Activated CD4-positive, alpha-beta T cell treated with anti-CD3 and anti-CD28 coated beads, Interleukin-2, amount 10 ng/mL, durations not matched to agents 7 days and 5 days (primary cell): ENCODE data around the gene GNGT2. TPM values are rescaled to one million over a fixed set of nuclear protein-coding genes. Genes with fewer than 3 reads are reported as not detected.
A peak's percentile ranks its signal among the peaks of the same experiment; 100 is the strongest.

Experiments used
- CTCF ChIA-PET: fragments of 350-600 bp; sonication (Branson Sonifier 250); formaldehyde crosslinking; loops from one replicate; lab custom pipeline; 2021; ENCODE audit warnings: antibody characterized with exemption; lab: Charles Lee
- POLR2A ChIA-PET: fragments of 350-600 bp; sonication (Branson Sonifier 250); formaldehyde crosslinking; loops from one replicate; lab custom pipeline; 2021; ENCODE audit warnings: antibody characterized with exemption; lab: Charles Lee
- DNase-seq: peaks from one replicate; pipeline ENCODE4 v3.0.0-alpha.2; 2020
- H3K27ac Mint-ChIP-seq: one replicate; pipeline ENCODE4 v1.8.0; 2021; ENCODE audit warnings: mild to moderate bottlenecking, moderate library complexity, mixed read lengths
- H3K27me3 Mint-ChIP-seq: one replicate; pipeline ENCODE4 v1.8.0; 2021; ENCODE audit warnings: mixed read lengths
- H3K36me3 Mint-ChIP-seq: one replicate; pipeline ENCODE4 v1.8.0; 2021; ENCODE audit warnings: low read depth, mixed read lengths
- H3K4me1 Mint-ChIP-seq: one replicate; pipeline ENCODE4 v1.8.0; 2021; ENCODE audit warnings: mixed read lengths
- H3K4me3 Mint-ChIP-seq: one replicate; pipeline ENCODE4 v1.8.0; 2021; ENCODE audit warnings: mild to moderate bottlenecking, moderate library complexity, mixed read lengths
- H3K9me3 Mint-ChIP-seq: one replicate; pipeline ENCODE4 v1.8.0; 2021; ENCODE audit warnings: mixed read lengths
- total RNA-seq, 2 experiments: library from RNA; stranded (reverse); gene quantifications; one replicate each; pipeline ENCODE4 v1.2.3, GENCODE V29; 2021

The GNGT2 gene
- total RNA-seq, 2 experiments from 2014 or later = 15.0 to 15.9 TPM

GRCh38 chr17:49226771-49227435 is 16.5 kb upstream of the GNGT2 start:
- H3K4me3 Mint-ChIP-seq = no peak overlapping the region
- POLR2A ChIA-PET = interaction anchor here (0.8 kb wide), 1 partner anchor 35 kb away, joined by 3 read pairs; no protein-coding TSS in a partner anchor
- H3K27me3 Mint-ChIP-seq = peaks cover 27% of the 10 kb centered on the region
- H3K4me1 Mint-ChIP-seq = peaks cover 40% of the 10 kb centered on the region
- H3K9me3 Mint-ChIP-seq = no peaks in the 10 kb centered on the region
- H3K27ac Mint-ChIP-seq = peak overlapping the region; percentile 9
- CTCF ChIA-PET = interaction anchor here (1.0 to 2.5 kb wide), 12 partner anchors 9 to 189 kb away, joined by 3 to 13 read pairs (median 4); partner anchors contain the start of genes ABI3 and GNGT2
- no peak for DNase-seq
- peaks cover 21% of the 10 kb centered on the region for H3K36me3 Mint-ChIP-seq

DNA sequence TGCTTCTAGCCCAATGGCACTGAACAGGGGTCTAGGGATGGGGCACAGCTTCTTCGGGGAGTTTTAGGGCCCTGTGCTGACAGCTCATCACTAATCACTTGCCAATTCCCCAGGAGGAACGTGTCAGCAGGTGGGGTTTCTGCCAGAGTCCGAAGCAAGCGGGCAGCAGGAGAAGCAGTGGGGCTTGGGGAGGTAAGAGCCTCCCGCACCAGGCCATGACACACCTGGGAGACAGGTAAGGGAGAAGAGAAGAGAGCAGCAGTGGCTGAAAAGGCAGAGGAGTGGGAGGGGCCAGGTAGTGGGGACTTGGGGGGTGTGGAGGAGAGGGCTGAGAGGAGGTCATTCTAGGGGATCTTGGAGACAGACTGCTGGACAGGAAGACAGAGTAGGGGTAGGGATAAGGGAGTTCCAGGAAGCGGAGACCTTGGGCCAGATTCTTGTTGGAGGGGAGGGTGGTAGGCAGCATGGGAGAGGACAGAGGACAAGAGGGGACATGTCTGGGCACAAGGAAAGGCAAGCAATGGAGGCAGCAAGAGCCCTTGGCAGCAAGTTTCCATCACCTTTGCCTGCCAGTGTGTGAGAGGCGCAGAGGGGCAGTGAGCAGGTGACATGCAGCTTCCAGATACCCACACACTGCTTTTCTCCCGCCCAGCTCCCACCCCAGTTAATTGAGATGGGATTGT is 15.3 kb upstream of the GNGT2 start:
- Mint-ChIP-seq H3K4me3 (peak overlapping the region; percentile 22), H3K27me3 (peaks cover 19% of the 10 kb centered on the region), H3K9me3 (no peaks in the 10 kb centered on the region), H3K27ac (peak overlapping the region; percentile 58), H3K36me3 (peaks cover 26% of the 10 kb centered on the region), H3K4me1 (peaks cover 38% of the 10 kb centered on the region)
- ChIA-PET POLR2A (interaction anchor here (0.8 kb wide), 1 partner anchor 34 kb away, joined by 3 read pairs; no protein-coding TSS in a partner anchor), CTCF (interaction anchor here (0.6 to 2.5 kb wide), 10 partner anchors 10 to 45 kb away, joined by 3 to 13 read pairs (median 4); no protein-coding TSS in a partner anchor)
- DNase-seq = no peak

DNA sequence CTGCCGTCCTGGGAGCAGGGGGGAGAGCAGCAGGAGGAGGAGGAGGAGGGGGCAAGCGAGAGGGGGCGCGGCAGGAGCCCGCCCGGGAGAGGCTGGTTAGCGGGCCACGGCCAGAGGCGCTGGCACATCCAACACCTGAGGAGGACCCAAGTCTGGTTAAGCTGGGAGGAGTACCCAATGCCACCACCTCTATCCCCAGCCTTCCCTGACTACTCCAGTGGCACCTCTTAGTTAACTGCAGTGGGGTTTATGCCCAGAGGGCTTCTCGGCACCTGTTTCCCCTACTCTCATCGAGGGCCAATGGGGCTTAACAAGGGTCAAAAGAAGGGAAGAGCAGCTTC is 14.6 kb upstream of the GNGT2 start:
- DNase-seq = no peak
- H3K27ac Mint-ChIP-seq = no peak overlapping the region

GRCh38 chr17:49224198-49224996 is 14.0 kb upstream of the GNGT2 start:
- ChIA-PET CTCF (interaction anchor here (0.6 to 2.2 kb wide), 5 partner anchors 15 to 141 kb away, joined by 3 to 9 read pairs (median 5); no protein-coding TSS in a partner anchor), POLR2A (no interaction called here)
- H3K27me3 Mint-ChIP-seq = peaks cover 9% of the 10 kb centered on the region
- H3K4me3 Mint-ChIP-seq = peak overlapping the region; percentile 20
- peaks cover 33% of the 10 kb centered on the region for H3K36me3 Mint-ChIP-seq
- no peak overlapping the region for H3K27ac Mint-ChIP-seq
- peaks cover 43% of the 10 kb centered on the region for H3K4me1 Mint-ChIP-seq
- DNase-seq = peak; percentile 61
- H3K9me3 Mint-ChIP-seq = no peaks in the 10 kb centered on the region

More for the DNA sequence above, 14.6 kb upstream of the GNGT2 start:
- ChIA-PET POLR2A (no interaction called here), CTCF (interaction anchor here (1.2 to 2.2 kb wide), 4 partner anchors 20 to 35 kb away, joined by 3 to 9 read pairs (median 5); no protein-coding TSS in a partner anchor)
- H3K4me3 Mint-ChIP-seq = peak overlapping the region; percentile 20
- peaks cover 15% of the 10 kb centered on the region for H3K27me3 Mint-ChIP-seq
- H3K9me3 Mint-ChIP-seq = no peaks in the 10 kb centered on the region
- peaks cover 41% of the 10 kb centered on the region for H3K4me1 Mint-ChIP-seq
- H3K36me3 Mint-ChIP-seq = peaks cover 30% of the 10 kb centered on the region

DNA sequence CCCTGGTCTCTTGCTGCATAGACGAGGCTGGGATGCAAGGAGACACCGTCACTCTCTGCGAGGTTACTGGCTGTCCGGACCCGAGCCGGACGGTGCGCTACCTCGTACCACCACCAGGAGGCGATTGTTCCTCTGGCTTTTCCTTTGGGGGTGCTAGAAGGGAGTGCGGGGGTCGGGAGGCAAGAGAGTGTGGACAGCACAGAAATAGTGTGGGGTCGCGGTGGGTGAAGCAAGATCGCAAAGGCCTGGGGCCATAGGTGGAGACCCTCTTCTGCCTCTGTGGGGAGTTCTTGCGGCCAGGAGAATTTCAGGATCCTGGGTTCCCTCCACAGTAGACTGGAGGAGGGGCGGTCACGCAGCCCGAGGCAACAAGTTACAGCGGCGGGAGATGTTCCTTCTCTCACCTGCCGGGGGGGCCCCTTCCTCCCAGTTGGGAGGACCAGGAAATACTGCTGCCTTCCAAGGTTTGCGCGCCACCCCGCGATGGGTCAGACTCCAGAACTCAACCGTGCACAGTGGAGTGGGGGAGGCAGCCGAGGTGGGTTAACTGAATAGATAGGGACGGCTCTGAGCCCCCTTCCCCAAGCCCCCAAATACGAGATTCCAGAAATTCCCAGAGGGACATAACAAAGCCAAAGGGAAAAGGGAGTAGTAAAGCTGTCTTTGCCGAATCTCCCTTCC is 13.3 kb upstream of the GNGT2 start:
- Mint-ChIP-seq H3K4me3 (peak overlapping the region; percentile 55), H3K4me1 (peaks cover 50% of the 10 kb centered on the region), H3K36me3 (peaks cover 39% of the 10 kb centered on the region), H3K9me3 (no peaks in the 10 kb centered on the region), H3K27me3 (peaks cover 3% of the 10 kb centered on the region), H3K27ac (no peak overlapping the region)
- ChIA-PET POLR2A (no interaction called here), CTCF (interaction anchor here (0.6 to 2.2 kb wide), 5 partner anchors 15 to 141 kb away, joined by 3 to 9 read pairs (median 5); no protein-coding TSS in a partner anchor)
- DNase-seq = peak; percentile 63

- Mint-ChIP-seq H3K27me3 (peaks cover 3% of the 10 kb centered on the region), H3K36me3 (peaks cover 42% of the 10 kb centered on the region), H3K9me3 (no peaks in the 10 kb centered on the region), H3K27ac (no peak overlapping the region), H3K4me3 (peak overlapping the region; percentile 55), H3K4me1 (peaks cover 54% of the 10 kb centered on the region)
- POLR2A ChIA-PET = no interaction called here
- CTCF ChIA-PET = interaction anchor here (1.0 to 2.7 kb wide), 3 partner anchors 12 to 135 kb away, joined by 3 to 7 read pairs (median 3); partner anchors contain the start of genes ABI3 and GNGT2
- no peak for DNase-seq
Measured at GRCh38 chr17:49223168-49223516, 12.8 kb upstream of the GNGT2 start.

DNA sequence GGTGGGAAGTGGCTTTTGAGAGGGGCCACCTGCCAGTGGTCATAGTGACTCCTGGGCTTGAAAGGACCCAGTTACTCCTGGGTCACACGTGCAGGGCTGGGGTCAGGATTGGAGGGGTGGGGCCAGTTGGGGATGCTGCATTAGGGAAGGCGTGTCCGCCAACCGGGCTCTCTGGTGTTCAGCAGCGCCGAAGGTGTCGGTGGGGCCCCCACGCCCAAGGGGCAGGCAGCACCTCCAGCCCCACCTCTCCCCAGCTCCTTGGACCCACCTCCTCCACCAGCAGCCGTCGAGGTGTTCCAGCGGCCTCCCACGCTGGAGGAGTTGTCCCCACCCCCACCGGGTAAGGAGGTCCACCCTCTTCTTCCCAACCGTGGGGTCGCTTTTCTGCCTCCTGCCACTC is 9.6 kb upstream of the GNGT2 start:
- H3K27ac Mint-ChIP-seq = peak overlapping the region; percentile 88
- peaks cover 3% of the 10 kb centered on the region for H3K27me3 Mint-ChIP-seq
- CTCF ChIA-PET = no interaction called here

GRCh38 chr17:49218941-49219913 is 8.9 kb upstream of the GNGT2 start:
- Mint-ChIP-seq H3K4me3 (peak overlapping the region; percentile 64), H3K27me3 (no peaks in the 10 kb centered on the region), H3K36me3 (peaks cover 66% of the 10 kb centered on the region), H3K4me1 (peaks cover 74% of the 10 kb centered on the region), H3K27ac (peak overlapping the region; percentile 88), H3K9me3 (no peaks in the 10 kb centered on the region)
- DNase-seq = peak; percentile 59
- POLR2A ChIA-PET = no interaction called here
- CTCF ChIA-PET = interaction anchor here (1.2 kb wide), 1 partner anchor 38 kb away, joined by 4 read pairs; no protein-coding TSS in a partner anchor

More for the DNA sequence above, 9.6 kb upstream of the GNGT2 start:
- Mint-ChIP-seq H3K9me3 (no peaks in the 10 kb centered on the region), H3K36me3 (peaks cover 65% of the 10 kb centered on the region), H3K4me3 (no peak overlapping the region), H3K4me1 (peaks cover 73% of the 10 kb centered on the region)
- POLR2A ChIA-PET = no interaction called here
- DNase-seq = no peak

DNA sequence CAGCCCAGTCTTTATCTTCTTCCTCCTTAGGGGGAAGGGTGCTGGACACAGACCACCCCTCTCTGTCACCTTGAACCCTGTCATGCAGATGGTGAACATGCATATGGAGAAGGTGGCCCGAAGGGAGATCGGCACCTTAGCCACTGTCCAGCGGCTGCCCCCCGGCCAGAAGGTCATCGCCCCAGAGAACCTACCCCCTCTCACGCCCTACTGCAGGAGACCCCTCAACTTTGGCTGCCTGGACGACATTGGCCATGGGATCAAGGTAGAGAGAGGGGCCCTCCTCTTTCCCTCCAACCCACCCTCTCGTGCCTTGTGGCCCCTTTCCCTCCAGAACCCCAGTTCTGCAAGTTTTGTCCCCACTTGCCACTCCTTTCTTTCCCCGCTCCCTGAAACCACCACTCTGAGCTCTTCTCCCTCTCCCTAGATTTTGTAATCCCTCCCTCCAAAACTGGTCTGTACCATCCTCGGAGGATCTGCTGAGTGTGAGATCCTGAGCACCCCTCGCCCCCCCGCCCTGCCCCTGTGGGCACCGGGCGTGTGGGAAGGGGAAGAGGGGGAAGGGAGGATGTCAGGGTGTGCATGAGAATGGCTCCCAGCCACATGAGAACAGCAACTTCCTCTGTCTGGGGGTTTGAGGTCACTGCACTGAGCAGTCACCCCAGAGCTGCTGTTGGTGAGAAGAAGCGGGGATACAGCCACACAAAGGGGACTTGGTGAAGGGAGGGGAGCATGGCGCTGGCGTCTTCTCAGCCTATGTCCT is 7.5 kb upstream of the GNGT2 start:
- Mint-ChIP-seq H3K9me3 (no peaks in the 10 kb centered on the region), H3K4me1 (peaks cover 74% of the 10 kb centered on the region), H3K36me3 (peaks cover 61% of the 10 kb centered on the region), H3K27ac (peak overlapping the region; percentile 88), H3K4me3 (peak overlapping the region; percentile 61), H3K27me3 (no peaks in the 10 kb centered on the region)
- ChIA-PET POLR2A (no interaction called here), CTCF (interaction anchor here (0.7 to 1.2 kb wide), 4 partner anchors 9 to 37 kb away, joined by 3 to 5 read pairs (median 4); no protein-coding TSS in a partner anchor)
- DNase-seq = peak; percentile 84

GRCh38 chr17:49216953-49217650 is 6.7 kb upstream of the GNGT2 start:
- POLR2A ChIA-PET = no interaction called here
- Mint-ChIP-seq H3K4me1 (peaks cover 75% of the 10 kb centered on the region), H3K36me3 (peaks cover 59% of the 10 kb centered on the region), H3K9me3 (no peaks in the 10 kb centered on the region), H3K27me3 (no peaks in the 10 kb centered on the region), H3K4me3 (peak overlapping the region; percentile 31), H3K27ac (peak overlapping the region; percentile 54)
- CTCF ChIA-PET = interaction anchor here (1.0 to 1.3 kb wide), 2 partner anchors 12 to 19 kb away, joined by 4 read pairs; no protein-coding TSS in a partner anchor
- DNase-seq = no peak
